Activated CD4-positive, alpha-beta T cell treated with anti-CD3 and anti-CD28 coated beads for 36 hours (primary cell): ENCODE data around the gene COPRS. TPM values are rescaled to one million over a fixed set of nuclear protein-coding genes. Genes with fewer than 3 reads are reported as not detected.

Experiments used
- ATAC-seq: fragments of 200-7000 bp; cut with Tn5 transposase; one replicate; pipeline ENCODE4 v1.10.0; 2021; ENCODE audit warnings: mild to moderate bottlenecking, moderate library complexity
- CTCF ChIA-PET: fragments of 350-600 bp; sonication (Branson Sonifier 250); formaldehyde crosslinking; loops from one replicate; lab custom pipeline; 2021; ENCODE audit warnings: antibody characterized with exemption; lab: Charles Lee
- POLR2A ChIA-PET: fragments of 350-600 bp; sonication (Branson Sonifier 250); formaldehyde crosslinking; loops from one replicate; lab custom pipeline; 2021; ENCODE audit warnings: antibody characterized with exemption, inconsistent platforms; lab: Charles Lee
- DNase-seq: peaks from one replicate; pipeline ENCODE4 v3.0.0-alpha.2; 2020
- H3K27ac Mint-ChIP-seq: one replicate; pipeline ENCODE4 v1.8.0; 2021; ENCODE audit warnings: mixed read lengths
- H3K27me3 Mint-ChIP-seq: one replicate; pipeline ENCODE4 v1.8.0; 2021; ENCODE audit warnings: mixed read lengths
- H3K36me3 Mint-ChIP-seq: one replicate; pipeline ENCODE4 v1.8.0; 2021; ENCODE audit warnings: low read depth, mixed read lengths
- H3K4me1 Mint-ChIP-seq: one replicate; pipeline ENCODE4 v1.8.0; 2021; ENCODE audit warnings: mixed read lengths
- H3K4me3 Mint-ChIP-seq: one replicate; pipeline ENCODE4 v1.8.0; 2021; ENCODE audit warnings: mild to moderate bottlenecking, moderate library complexity, mixed read lengths
- H3K9me3 Mint-ChIP-seq: one replicate; pipeline ENCODE4 v1.8.0; 2021; ENCODE audit warnings: low read depth, mixed read lengths
- intact Hi-C, 2 experiments: fragments of 100-400 bp; cut with DNase I in 1 of 2; cut with micrococcal nuclease in 1 of 2; formaldehyde crosslinking; loops; one replicate each; pipeline versions ENCODE4 v1.14.2 to v1.15.1; 2022 to 2024; cut with DNase I, micrococcal nuclease
- total RNA-seq, 2 experiments: library from RNA; stranded (reverse); gene quantifications; one replicate each; pipeline ENCODE4 v1.2.3, GENCODE V29; 2021

COPRS gene
- total RNA-seq, 2 experiments from 2014 or later, result 35.0 to 41.3 TPM

DNA sequence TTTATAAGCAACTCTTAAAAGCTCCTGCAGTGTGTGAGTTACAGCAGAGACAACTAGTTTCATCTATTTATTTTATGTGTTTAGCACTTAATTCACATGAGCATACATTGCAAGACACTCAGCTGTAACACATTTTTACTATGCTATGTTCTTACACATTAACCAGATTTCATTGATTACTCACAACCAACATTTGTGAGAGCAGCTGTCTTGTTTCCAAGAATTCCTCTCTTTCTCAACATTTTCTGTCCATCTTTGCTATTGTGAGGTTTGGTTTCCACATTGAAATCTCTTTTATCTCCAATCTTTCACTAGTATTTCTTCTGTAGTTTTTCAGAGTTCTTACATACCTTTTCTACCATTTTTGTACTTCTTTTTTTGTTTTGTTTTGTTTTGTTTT is 51.2 kb downstream of the COPRS start:
- ChIA-PET CTCF (no interaction called here), POLR2A (no interaction called here)
- ATAC-seq, result no peak
- intact Hi-C loops, result no loop called here
- no peak for DNase-seq
- peaks cover 3% of the 10 kb centered on the region for H3K27me3 Mint-ChIP-seq
- no peaks in the 10 kb centered on the region for H3K4me1 Mint-ChIP-seq
- H3K27ac Mint-ChIP-seq, result no peak overlapping the region
- H3K36me3 Mint-ChIP-seq, result no peaks in the 10 kb centered on the region
- no peak overlapping the region for H3K4me3 Mint-ChIP-seq
- H3K9me3 Mint-ChIP-seq, result no peaks in the 10 kb centered on the region

DNA sequence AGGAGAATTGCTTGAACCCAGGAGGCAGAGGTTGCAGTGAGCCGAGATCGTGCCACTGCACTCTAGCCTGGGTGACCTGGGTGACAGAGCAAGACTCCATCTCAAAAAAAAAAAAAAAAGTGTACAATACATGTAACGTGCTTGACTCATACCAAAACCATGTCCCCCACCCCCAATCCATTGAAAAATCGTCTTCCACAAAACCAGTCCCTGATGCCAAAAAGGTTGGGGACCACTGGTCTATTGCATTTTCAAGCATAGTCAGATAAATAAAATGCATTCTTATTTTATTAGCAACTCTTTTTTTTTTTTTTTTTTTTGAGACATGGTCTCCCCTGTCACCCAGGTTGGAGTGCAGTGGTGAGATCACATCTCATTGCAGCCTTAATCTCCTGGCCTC is 52.1 kb downstream of the COPRS start:
- intact Hi-C loops, result no loop called here

DNA sequence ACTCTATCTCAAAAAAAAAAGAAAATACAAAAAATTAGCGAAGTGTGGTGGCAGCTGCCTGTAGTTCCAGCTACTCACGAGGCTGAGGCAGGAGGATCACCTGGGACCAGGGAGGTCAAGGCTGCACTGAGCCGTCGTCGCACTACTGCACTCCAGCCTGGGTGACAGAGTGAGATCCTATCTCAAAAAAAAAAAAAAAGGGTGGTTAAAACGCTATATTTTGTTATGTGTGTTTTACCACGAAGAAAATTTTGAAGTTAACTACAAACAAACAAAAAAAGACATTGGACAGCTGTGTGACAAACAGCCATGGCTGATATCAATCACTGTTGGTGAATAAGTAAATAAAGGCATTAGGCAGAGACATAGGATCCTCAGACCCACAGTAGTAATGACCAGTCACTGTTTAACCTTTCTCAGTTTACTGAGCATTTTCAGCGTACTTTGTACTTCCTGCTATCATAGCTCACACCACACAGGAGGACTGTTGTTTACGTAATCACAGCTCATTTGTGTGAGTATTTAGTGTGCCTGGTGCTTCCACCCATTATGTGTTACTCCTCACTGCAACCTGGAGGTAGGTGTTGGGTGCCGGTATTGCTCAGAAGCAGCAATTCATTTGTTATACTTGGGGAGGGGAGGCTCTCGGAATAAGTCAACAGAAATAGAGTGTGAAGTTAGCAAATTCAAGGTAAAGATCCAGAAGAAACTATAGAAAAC is 55.4 kb downstream of the COPRS start:
- CTCF ChIA-PET, result interaction anchor here (0.6 kb wide), 1 partner anchor 219 kb away, joined by 5 read pairs; no protein-coding TSS in a partner anchor
- H3K4me3 Mint-ChIP-seq, result no peak overlapping the region

More for the DNA sequence above, 52.1 kb downstream of the COPRS start:
- Mint-ChIP-seq H3K9me3 (no peaks in the 10 kb centered on the region), H3K27ac (no peak overlapping the region), H3K27me3 (peaks cover 3% of the 10 kb centered on the region), H3K4me1 (no peaks in the 10 kb centered on the region), H3K4me3 (no peak overlapping the region), H3K36me3 (no peaks in the 10 kb centered on the region)
- ChIA-PET CTCF (no interaction called here), POLR2A (no interaction called here)
- ATAC-seq (no peak), DNase-seq (no peak)

GRCh38 chr17:31802502-31802901 is 56.5 kb downstream of the COPRS start:
- ATAC-seq (no peak), DNase-seq (peak; percentile 13)
- ChIA-PET CTCF (interaction anchor here (0.7 kb wide), 1 partner anchor 139 kb away, joined by 3 read pairs; no protein-coding TSS in a partner anchor), POLR2A (no interaction called here)
- Mint-ChIP-seq H3K36me3 (no peaks in the 10 kb centered on the region), H3K27ac (no peak overlapping the region), H3K4me3 (no peak overlapping the region), H3K4me1 (no peaks in the 10 kb centered on the region), H3K9me3 (no peaks in the 10 kb centered on the region), H3K27me3 (no peaks in the 10 kb centered on the region)
- intact Hi-C loops, result no loop called here

More for the DNA sequence above, 55.4 kb downstream of the COPRS start:
- no peaks in the 10 kb centered on the region for H3K9me3 Mint-ChIP-seq
- POLR2A ChIA-PET, result no interaction called here
- H3K27ac Mint-ChIP-seq, result no peak overlapping the region
- DNase-seq (no peak), ATAC-seq (no peak)
- no peaks in the 10 kb centered on the region for H3K27me3 Mint-ChIP-seq
- no peaks in the 10 kb centered on the region for H3K4me1 Mint-ChIP-seq
- intact Hi-C loops, result no loop called here
- H3K36me3 Mint-ChIP-seq, result no peaks in the 10 kb centered on the region

Other genes with a start within 250 kb of the COPRS start
- gene UTP6, start 42.5 kb upstream of the COPRS start, total RNA-seq, result 100 to 1,000 TPM in 1 of 2 experiments, 10 to 100 TPM in 1; 93.5 to 125 TPM
- 10 to 100 TPM; 67.2 to 77.1 TPM for gene SUZ12, start 77.8 kb upstream of the COPRS start, total RNA-seq
- gene LRRC37B, start 148.1 kb upstream of the COPRS start, total RNA-seq, result 10 to 100 TPM; 14.3 to 16.6 TPM